Measurements from ENCODE around the gene ADAP1.
"Not testable (repeated sequence)": the region's sequence is repeated elsewhere in the genome, so short reads cannot be mapped to it uniquely, and the experiment has no call there.

ADAP1 gene

DNA sequence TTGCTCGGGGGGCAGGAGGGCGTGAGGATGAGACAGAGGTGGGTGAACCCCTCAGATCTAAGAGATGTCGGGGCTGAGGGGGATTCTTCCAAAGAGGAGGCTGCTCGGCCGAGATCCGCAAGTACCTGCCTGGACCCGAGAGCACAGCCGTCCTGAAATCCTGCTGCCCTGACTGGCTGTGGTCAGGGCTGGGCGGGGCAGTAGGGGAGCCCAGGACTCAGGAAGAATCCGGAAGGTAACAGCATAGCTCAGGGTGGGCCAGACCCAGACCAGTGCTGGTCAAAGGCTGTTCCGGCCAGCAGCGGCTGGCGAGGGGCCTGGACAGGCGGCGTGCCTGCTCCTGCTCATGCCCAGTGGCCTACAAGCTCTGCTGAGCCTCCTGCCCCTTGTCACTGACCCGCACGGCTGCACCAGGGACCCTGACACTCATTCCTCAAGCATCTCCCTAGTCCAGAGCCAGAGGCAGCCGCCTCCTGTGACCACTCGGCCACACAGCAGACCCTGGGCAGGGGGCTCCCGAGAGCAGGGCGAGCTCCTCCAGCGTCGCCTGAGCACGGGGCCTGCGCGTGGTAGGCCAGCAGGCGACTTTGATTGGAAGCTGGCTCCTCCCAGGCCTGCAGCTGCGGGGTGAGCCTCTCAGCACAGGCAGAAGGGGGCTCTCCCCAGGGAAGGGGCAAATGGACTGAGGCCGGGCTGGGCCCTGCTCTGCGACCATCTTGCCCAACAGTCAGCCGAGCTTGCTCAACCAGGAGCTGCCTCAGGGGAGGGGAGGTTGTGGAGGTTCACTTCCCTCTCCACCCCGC, 3.1 kb upstream of the ADAP1 start:
- no peak for FAIRE-seq

DNA sequence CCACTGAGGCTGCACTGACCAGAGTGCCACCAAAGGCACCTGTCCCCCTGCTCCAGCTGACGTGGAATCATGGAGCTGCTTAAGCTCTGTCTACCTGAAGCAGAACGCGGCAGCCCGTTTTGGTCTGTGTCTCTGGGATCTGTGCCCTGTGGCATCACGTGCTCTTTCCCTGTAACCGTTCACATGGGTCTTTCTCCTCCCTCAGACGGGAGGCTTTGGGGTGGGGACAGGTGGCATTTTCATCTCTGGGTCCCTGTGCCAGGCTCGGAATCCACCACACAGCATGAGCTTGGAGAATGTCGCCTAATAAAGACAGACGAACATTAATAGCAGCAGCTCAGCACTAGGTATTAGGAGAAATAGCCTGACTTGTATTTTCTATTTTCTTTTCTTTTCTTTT, 1.6 kb upstream of the ADAP1 start:
- FAIRE-seq: no peak

DNA sequence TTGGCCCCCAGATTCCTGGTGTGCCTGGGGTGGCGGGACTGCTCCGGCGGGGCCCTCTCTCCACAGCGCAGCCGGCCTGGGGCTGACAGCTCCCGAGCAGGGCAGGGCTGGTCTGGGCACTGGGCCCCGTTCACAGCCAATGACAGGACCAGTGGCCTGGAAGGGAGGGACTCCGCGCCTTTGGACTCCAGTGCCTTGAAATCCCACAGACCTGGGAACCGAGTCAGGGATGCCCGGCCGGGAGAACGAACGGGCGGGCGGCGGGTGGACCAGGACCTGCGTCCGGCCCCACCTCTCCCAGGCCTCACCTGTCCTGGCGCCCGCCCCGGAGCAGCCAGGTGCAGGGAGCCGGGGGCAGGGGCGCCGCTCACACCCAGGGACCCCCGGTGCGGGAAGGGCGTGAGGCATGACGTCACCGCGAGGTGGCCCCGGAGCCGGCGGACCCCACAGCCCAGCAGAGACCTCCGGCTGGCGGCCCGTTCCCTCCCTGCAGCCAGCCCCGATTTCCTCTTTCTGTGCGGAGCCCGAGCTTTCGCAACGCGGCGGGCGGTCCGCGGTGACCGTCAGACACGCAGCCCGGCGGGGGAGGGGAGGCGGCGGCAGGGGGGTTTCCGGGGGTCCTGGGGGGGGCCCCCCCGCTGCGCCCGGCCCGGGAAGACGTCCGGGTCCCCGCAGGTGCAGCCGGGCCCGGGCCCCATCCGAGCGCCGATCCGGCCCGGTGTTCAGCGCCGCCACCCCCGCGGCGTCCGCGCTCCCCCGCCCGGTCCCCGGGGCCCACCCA, 743 bp downstream of the ADAP1 start:
- no peak for FAIRE-seq

DNA sequence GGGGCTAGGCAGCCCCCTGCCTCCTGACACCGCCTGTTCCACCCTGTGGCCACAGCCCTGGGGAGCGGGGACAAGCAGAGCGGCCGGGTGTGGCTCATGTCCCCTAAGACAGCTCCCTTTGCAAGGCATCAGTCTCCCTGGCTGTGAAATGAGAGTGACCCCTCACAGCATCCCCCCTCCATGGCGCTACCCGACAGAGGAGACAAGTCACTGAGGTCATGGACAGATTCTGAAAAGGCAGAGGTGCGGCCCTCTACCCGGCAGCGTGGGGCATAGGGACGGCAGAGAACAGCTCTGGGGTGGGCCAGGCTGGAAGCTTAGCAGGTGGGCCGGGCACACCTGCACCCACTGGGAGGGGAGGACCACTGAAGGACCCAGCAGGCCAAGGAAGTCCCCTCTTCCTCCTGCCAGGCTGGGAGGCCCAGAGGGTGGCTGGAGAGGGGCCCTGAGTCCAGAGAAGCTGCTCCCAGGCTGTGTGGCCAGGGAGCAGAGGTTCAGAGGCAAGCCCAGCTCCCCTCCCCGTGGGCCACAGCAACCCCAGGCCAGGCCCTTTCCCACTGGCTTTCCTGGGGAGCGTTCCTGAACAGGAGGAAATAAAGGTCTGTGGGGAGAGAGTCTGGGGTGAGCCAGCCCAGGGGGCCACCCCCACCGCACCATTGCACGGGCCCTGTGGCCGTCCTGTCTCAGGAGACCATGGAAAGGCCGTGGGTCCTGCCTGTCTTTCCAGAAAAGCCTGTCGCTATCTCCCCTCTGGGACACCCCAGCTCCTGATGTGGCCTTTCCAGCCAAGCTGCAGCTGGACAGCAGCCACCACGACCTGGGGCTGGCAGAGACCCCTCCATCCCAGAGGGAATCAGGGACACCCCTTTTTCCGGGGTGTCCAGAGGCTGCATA, 1.7 kb downstream of the ADAP1 start:
- FAIRE-seq: no peak

DNA sequence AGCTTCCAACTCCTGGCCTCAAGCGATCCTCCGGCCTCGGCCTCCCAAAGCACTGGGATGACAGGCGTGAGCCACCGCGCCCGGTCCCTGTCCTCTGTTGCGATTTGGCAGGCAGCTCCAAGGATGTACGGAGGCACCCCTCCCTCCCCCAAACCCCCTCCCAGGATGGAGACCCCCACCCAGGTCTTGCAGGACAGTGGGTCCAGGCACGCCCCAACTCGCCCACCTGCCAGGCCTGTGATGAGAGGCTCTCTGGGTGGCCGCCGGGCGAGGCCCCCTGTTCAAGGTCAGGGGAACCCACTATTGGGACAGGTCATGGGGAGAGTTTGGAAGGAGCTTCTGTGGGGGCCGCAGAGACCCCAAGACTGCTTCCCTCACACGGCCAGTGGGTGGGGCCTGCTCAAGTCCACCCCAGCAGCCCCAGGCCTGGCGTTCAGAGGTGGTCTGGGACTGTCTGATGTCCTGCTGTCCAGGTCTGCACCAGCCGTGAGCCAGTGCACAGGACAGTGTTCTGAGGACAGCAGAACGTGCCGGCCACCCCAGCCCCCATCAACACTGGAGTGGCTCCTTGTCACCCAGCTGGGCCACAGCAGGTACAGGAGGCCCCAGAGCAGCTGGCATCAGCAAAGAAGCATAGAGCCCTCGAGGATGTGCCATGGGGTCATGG, 2.5 kb downstream of the ADAP1 start:
- FAIRE-seq: no peak

DNA sequence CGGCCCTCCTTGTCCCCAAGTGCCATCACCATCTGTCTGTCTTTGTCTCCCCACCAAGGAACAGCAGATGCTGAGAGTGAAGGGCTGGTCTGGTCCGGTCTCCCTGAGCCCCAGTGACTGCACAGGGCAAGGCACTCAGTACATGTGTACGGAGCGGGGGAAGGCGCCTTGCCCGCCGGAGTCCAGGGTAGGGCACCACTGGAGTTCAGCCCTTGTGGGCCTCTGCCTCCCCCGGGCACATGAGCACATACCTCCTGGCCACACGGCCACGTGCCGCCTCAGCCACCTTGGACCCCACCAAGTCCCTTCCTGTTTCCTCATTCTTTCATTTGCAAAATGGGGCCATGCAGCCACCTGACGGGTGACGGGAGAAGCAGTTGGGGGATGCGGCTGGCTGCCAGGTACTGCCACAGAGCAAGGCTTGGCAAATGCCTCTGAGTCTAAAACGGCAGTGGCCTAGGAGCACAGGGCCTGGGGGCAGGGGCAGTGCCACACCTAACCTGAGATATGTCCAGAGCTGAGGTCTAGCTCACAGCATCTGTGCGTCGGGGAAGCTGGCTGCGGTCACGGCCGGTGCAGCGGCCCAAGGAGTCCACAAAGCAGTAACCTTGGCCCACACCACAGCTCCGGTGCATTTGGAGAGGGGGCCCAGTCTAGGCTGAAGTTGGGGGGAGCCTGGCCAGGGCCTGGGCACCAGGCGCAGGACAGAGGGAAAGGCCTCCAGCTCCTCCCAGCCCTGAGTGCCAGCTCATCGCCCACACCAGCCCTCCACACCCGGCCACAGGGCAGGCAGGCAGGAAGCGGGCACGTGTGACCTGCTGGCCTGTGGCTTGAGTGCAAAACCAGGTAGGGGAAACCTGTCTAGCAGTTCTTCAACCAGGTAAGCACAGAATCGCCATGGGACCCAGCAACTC, 5.2 kb downstream of the ADAP1 start:
- no peak for FAIRE-seq

DNA sequence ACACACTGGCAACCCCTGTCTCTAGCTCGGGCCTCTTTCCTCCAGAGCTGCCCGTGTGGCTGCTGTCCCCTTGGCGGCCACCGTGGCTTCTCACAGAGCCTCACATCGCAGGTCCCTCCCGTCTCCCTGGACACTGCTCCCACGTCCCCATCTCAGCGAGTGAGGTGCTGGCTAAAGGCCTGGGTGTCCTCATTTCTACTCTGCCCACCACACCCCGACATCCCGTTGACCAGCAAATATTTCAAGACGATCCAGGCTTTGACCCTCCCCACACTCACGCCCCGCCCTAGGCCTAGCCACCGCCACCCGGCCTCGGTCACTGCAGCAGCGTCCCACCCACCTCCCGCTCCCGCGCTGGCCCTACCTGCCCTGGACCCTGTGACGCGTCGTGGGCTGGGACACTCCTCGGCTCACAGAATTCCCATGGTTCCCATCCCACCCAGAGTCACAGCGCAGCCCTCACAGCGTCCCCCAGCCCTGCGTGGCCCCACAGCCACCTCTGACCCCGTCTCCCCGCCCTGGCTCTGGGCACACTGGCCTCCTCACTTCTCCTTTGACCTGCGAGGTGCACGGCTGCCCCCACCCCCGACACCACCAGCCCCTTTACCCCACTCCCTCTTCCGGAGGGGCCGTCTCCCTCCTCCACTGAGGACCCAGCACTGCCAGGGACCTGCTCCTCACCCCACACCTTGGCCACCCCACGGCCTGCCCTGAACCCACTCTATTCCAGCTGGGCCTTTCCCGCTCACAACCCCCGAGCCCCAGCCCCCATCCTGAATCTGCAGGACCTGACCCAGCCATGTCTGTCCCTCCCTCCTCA, 6.9 kb downstream of the ADAP1 start:
- FAIRE-seq: no peak

DNA sequence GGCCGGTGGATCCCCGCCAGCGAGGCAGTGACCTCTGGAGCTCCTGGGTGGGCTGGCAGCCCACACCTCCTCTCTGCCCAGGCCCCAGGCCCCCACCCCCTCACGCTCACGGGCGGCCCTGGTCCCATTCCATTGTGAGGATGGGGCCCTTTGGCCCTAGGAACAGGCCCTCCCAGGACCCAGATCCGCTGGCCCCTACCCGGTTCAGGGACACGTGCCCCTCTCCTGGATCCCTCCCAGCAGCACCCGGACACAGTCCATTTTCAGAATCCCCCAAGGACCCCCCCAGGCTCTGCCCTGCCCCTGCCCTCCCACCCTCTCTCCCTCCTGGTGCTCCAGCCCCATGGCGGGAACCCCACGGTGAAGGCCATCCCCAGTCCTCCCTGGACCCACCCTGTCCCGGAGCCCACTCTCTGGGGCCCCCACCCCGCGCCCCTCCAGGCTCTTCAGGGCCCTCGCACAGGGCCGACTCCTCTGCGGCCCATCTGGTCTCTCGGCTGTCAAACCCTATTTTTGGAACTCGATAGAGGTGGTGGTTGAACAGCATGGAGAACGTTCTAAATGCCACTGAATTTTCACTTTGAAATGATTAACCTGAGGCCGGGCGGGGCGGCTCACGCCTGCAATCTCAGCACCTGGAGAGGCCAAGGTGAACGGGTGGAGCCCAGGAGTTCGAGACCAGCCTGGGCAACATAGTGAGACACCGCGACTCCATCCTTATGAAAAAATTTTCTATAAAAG, 8.1 kb downstream of the ADAP1 start:
- FAIRE-seq: no peak

DNA sequence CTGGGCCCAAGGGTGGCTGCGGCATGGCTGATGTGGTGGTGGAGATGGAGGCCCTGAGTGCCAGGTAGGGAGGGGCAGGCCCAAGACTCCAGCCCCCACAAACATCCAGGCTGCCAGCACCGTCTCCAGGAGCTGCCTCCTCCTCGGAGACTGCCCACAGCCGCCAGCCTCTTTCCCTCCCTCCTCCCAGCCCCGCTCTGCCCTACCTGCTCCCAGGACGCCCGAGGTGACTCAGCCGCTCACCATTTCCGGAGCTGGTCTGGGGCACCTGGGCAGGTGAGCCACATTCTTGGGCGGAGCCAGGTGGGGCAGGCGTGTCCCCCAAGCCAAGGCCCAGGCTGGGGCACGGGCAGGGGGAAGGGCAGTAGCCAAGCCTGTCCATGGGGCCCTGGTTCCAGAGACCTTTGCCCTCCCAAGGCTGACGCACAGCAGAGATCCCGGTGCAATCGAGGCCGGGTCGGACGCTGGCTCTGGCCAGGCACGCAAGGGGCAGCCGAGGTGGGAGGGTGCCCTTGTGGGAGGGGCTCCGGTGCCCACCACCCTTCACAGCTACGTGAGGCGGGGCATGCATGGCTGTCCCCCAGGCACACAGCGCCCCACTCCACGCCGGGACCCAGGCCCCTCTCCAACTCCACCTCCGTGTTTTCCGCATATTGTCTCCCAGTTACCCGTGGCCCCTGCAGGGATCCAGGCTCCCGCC, 8.8 kb downstream of the ADAP1 start:
- FAIRE-seq: no peak

DNA sequence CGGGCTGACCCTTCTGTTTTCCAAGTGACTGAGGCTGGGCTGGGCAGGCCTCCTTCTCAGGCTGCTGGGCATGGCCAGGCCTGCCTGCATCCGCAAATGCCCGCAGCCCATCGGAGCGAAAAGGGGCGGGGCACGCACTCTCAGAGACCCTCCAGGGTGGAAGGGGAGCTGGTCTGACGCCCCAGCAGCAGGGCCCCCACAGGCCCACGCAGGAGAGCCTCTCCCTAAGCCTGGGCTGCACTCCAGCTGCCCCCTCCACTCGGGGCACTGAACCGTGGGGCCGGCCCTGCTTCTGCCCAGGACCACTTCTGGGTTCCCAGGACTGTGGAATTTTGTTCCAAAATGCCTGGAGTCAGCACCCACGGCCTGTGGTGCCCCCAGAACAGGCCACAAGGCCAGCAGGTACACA, 9.3 kb downstream of the ADAP1 start:
- no peak for FAIRE-seq

DNA sequence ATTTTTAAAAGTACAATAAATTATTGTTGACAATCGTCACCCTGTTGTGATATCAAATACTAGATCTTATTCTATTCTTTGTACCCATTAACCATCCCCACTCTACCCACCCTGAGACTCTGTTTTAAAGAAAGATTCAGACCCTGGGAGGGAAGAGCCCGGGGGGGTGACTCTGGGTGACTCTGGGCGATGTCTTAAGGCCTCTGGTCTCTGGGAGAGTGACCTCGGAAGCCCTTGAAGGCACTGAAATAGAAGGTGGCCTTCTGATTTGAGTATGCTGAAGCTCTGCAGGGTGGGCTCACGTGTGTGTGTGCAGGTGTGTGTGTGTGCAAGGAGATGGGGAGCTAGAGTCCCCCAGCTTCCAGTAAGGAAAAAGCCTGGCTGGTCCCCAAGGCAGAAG, 9.7 kb downstream of the ADAP1 start:
- FAIRE-seq: no peak

DNA sequence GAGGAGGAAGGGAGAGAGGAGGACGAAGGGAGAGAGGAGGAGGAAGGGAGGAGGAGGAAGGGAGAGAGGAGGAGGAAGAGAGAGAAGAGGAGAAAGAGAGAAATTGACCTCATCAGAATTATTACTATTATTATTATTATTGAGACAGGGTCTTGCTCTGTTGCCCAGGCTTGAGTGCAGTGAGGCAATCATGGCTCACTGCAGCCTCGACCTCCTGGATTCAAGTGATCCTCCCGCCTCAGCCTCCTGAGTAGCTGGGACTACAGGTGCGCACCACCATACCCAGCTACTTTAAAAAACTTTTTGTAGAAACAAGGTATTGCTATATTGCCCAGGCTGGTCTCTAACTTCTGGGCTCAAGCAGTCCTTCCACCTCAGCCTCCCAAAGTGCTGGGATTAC, 10.7 kb downstream of the ADAP1 start:
- FAIRE-seq: not testable (repeated sequence)

DNA sequence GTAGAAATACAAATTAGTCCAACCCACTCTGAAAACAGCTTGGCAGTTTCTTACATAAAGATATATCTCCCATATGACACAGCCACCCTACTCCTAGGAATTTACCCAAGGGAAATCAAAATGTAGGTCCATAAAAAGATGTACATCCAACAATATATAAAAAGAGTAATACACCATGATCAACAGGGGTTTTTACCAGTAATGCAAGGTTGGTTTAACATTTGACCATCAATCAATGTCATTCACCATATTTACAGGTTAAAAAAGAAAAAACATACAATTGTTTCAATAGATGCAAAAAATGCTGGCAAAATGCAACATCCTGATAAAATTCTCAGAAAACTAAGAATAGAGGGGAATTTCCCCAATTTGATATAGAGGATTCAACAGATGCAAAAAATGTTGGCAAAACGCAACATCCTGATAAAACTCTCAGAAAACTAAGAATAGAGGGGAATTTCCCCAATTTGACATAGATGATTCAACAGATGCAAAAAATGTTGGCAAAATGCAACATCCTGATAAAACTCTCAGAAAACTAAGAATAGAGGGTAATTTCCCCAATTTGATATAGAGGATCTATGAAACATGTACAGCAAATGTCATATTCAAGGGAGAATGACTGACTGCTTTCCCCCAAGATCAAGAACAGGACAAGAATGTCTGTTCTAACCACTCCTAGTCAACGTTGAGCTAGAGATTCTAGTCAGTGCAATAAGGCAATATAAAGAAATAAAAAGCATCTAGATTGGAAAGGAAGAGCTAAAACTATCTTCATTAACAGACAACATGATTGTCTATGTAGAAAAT, 13.7 kb downstream of the ADAP1 start:
- no peak for FAIRE-seq

DNA sequence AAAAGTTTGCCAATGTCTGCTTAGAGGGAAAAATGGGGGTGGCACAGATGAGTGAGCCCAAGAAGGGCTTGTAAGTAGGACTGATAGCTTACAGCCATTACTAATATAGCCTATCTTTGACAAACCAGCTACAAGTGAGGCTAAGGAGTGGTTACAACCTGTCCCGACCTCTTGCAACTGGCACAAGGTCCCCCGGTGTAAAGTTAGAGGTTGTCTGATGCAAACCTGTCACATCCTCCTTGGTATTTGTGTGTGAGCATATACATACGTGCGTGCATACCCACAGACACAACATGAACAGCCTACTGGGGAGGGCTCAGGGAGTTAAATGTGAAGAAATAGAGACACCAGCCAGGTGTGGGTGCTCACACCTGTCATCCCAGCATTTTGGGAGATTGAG, 14.6 kb downstream of the ADAP1 start:
- FAIRE-seq: no peak

DNA sequence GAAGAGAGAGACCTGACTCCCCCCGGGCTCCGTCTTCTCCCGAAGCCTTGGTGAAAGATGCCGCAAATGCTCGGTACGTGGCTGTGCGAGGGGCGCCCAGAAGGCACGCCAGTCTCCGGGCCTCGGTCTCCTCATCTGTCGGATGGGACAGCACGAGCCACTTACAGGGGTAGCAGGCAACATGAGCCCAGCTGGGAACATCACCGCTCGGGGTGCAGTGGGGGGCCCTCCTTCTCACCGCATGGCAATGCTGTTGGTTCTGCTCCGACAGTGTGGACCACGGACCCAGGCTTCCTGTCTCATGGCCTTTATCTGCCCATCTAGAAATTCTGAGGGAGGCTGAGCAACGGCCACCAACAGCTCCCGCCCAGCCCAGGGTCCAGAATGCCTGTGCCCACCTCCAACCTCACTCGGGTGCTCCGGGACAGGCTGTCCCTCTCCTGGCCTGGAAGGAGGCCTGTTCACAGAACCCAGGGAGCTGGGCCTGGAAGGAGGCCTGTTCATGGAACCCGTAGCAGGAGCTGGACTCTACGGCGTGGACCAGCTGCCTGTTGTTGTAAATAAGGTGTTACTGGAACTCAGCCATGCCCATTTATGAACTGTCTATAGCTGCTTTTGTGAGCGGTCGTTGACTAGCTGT, 15.8 kb downstream of the ADAP1 start:
- no peak for FAIRE-seq

DNA sequence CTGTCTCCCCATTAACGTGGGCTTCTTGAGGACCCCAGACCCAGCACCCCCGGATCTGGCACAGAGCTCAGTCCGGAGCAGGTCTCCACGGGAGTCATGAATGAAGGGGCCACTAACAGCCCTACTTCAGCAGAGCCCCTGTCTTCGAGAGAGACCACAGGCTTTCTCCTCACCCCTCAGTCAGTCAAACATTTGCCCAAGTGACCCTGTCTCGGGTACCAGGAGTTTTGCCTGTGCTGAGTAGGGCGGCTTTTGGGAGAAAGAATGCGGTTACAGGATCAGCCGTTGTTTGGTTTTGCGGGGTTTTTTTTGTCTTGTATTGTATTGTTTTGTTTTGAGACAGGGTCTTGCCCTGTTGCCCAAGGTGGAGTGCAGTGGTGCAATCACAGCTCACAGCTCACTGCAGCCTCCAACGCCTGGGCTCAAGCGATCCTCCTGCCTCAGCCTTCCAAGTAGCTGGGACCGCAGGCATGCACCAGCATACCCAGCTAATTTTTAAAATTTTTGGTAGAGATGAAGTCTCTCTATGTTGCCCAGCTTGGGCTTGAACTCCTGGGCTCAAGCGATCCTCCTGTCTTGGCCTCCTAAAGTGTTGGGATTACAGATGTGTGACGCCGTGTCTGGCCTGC, 16.5 kb downstream of the ADAP1 start:
- no peak for FAIRE-seq

DNA sequence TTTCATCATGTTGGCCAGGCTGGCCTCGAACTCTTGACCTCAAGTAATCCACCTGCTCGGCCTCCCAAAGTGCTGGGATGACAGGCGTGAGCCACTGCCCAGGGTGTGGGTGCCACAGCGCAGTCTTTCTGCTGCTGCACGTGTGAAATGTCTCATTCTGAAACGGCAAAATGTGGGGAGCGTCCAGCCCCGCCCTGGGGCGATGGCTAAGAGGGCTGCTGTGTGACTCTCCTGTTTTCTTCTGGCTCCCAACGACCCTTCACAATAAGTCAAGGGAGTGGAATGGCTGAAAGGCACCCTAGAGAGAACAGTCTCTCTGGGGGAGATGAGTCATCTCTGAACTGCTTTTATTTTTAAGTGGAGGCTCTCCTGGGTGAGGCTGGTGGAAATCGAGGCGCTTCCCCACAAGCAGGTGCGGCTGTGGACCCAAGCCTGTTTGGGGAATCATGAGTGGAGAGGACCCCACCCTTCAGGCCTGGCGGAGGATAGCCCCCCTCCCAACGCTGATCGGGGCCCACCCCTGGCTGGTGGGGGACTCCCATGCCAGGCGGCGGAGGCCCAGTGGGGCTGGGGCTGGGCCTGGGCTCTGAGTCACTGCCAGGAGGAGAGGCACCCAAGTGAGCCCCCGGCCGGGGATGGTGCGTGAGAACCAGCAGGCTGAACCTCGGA, 18.0 kb downstream of the ADAP1 start:
- FAIRE-seq: no peak
